OCI-LY1 (cell line): ENCODE results near the gene EOMES.

ENCODE experiments used
- H2AFZ ChIP-seq: fragments of 200-600 bp; sonication (generic), shearing (Covaris generic); 2 replicates; pipeline ENCODE4 v1.6.0; 2014; ENCODE audit warnings: antibody characterized with exemption, mild to moderate bottlenecking, low read length
- H3F3A ChIP-seq: fragments of 200-600 bp; sonication (generic), shearing (Covaris generic); 2 replicates; pipeline ENCODE4 v1.6.0; 2014; ENCODE audit warnings: mild to moderate bottlenecking, antibody characterized with exemption, low read length, moderate library complexity; ENCODE audit not compliant: insufficient read depth
- H3K27ac ChIP-seq: fragments of 200-600 bp; sonication (generic); 2 replicates; pipeline ENCODE4 v1.5.1; 2014; ENCODE audit warnings: low read length, mixed run types, mild to moderate bottlenecking, low read depth; ENCODE audit not compliant: poor library complexity, severe bottlenecking
- H3K27me3 ChIP-seq: fragments of 200-600 bp; sonication (generic); 2 replicates; pipeline ENCODE4 v1.6.0; 2014; ENCODE audit warnings: antibody characterized with exemption, mild to moderate bottlenecking, low read length, moderate library complexity; ENCODE audit not compliant: insufficient read depth
- H3K36me3 ChIP-seq: fragments of 200-600 bp; sonication (generic); 2 replicates; pipeline ENCODE4 v1.6.1; 2014; ENCODE audit warnings: mild to moderate bottlenecking, antibody characterized with exemption, low read length, moderate library complexity, mixed read lengths; ENCODE audit not compliant: insufficient read depth
- H3K4me1 ChIP-seq: fragments of 200-600 bp; sonication (generic); 2 replicates; pipeline ENCODE4 v1.5.1; 2014; ENCODE audit warnings: mild to moderate bottlenecking, low read length, moderate library complexity; ENCODE audit not compliant: insufficient read depth, severe bottlenecking
- H3K4me2 ChIP-seq: fragments of 200-600 bp; sonication (generic), shearing (Covaris generic); 2 replicates; pipeline ENCODE4 v1.6.1; 2014; ENCODE audit warnings: low read length
- H3K4me3 ChIP-seq: fragments of 200-600 bp; sonication (generic); 2 replicates; pipeline ENCODE4 v1.5.1; 2014; ENCODE audit warnings: low read length, low read depth, mild to moderate bottlenecking, mixed read lengths; ENCODE audit not compliant: poor library complexity, severe bottlenecking
- H3K79me2 ChIP-seq: fragments of 200-600 bp; shearing (Covaris generic); 2 replicates; pipeline ENCODE4 v1.6.1; 2016; ENCODE audit warnings: mixed run types, low read length, mixed read lengths; ENCODE audit not compliant: insufficient read depth
- H3K9ac ChIP-seq: fragments of 200-600 bp; sonication (generic), shearing (Covaris generic); 2 replicates; pipeline ENCODE4 v1.6.1; 2014; ENCODE audit warnings: mild to moderate bottlenecking, low read length, mixed read lengths
- H3K9me2 ChIP-seq: fragments of 200-600 bp; sonication (generic), shearing (Covaris generic); 2 replicates; pipeline ENCODE4 v1.6.1; 2014; ENCODE audit warnings: low read depth, mild to moderate bottlenecking, low read length, mixed read lengths
- H3K9me3 ChIP-seq: fragments of 200-600 bp; shearing (Covaris generic); 2 replicates; pipeline ENCODE4 v1.6.1; 2014; ENCODE audit warnings: low read length, mixed read lengths
- H4K20me1 ChIP-seq: fragments of 200-600 bp; sonication (generic), shearing (Covaris generic); 2 replicates; pipeline ENCODE4 v1.6.0; 2016; ENCODE audit warnings: mild to moderate bottlenecking, low read length; ENCODE audit not compliant: insufficient read depth
- EZH2 ChIP-seq: fragments of 200-600 bp; sonication (generic), shearing (Covaris generic); IDR thresholded peaks from 2 replicates; pipeline ENCODE4 v1.8.0; 2017; ENCODE audit warnings: borderline replicate concordance, mixed run types, mild to moderate bottlenecking, antibody characterized with exemption, low read length, moderate library complexity, mixed read lengths
- TF ChIP-seq, protein P1 (sequence below): fragments of 200-600 bp; sonication (generic), shearing (Covaris generic); IDR thresholded peaks from 2 replicates; pipeline ENCODE4 v1.5.1; 2017; ENCODE audit warnings: mild to moderate bottlenecking, antibody characterized with exemption, low read length, moderate library complexity, mixed read lengths

The EOMES gene

DNA sequence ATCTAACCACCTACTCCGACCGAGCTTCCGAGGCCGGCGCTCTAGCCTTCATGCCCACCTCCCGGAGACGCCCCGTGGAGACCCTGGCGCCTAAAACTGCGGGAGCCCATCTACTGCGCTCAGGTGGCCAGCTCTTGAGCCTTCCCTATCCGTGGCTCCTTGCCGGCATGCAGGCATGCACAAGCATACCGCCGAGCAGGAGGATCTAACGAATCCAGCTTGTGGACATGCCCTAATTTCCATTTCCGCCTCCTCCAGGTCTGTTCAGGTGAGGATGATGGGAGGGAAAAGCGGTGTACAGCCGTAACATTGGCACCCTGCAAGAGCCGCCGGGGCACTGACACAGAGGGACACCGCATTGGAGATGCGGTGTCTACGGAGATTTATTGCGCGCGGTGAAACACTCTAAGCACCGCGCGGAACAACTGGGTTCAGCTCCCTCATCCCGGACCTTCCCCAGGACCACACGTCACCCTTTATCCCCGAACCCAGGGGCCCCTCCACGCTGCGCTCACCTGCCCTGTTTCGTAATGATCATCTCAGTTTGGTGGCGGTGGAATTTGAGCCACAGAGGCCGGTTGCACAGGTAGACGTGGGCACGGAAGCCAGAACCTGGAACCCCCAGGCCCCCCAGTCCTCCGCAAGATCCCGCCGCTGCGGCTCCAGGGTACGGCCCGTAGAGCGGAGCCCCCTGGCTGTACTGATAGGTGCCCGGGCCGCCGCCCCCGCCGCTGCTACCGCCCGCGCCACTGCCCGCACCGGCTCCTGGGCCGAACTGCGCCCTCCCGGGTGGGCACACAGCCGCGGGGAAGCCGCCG, 1.0 kb downstream of the EOMES start:
- Histone ChIP-seq H3K27ac (no peak overlapping the region), H3K4me2 (peak overlapping the region; percentile 65), H3K79me2 (no peaks in the 10 kb centered on the region), H3K4me1 (no peaks in the 10 kb centered on the region), H4K20me1 (no peaks in the 10 kb centered on the region), H3K9ac (no peak overlapping the region), H3K27me3 (no peaks in the 10 kb centered on the region), H2AFZ (no peak overlapping the region), H3K4me3 (peak overlapping the region; percentile 58), H3K9me3 (no peaks in the 10 kb centered on the region), H3K9me2 (no peaks in the 10 kb centered on the region), H3K36me3 (no peaks in the 10 kb centered on the region), H3F3A (no peaks in the 10 kb centered on the region)
- TF ChIP-seq, protein P1, sequence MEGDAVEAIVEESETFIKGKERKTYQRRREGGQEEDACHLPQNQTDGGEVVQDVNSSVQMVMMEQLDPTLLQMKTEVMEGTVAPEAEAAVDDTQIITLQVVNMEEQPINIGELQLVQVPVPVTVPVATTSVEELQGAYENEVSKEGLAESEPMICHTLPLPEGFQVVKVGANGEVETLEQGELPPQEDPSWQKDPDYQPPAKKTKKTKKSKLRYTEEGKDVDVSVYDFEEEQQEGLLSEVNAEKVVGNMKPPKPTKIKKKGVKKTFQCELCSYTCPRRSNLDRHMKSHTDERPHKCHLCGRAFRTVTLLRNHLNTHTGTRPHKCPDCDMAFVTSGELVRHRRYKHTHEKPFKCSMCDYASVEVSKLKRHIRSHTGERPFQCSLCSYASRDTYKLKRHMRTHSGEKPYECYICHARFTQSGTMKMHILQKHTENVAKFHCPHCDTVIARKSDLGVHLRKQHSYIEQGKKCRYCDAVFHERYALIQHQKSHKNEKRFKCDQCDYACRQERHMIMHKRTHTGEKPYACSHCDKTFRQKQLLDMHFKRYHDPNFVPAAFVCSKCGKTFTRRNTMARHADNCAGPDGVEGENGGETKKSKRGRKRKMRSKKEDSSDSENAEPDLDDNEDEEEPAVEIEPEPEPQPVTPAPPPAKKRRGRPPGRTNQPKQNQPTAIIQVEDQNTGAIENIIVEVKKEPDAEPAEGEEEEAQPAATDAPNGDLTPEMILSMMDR: no peak
- no peak for TF ChIP-seq EZH2

DNA sequence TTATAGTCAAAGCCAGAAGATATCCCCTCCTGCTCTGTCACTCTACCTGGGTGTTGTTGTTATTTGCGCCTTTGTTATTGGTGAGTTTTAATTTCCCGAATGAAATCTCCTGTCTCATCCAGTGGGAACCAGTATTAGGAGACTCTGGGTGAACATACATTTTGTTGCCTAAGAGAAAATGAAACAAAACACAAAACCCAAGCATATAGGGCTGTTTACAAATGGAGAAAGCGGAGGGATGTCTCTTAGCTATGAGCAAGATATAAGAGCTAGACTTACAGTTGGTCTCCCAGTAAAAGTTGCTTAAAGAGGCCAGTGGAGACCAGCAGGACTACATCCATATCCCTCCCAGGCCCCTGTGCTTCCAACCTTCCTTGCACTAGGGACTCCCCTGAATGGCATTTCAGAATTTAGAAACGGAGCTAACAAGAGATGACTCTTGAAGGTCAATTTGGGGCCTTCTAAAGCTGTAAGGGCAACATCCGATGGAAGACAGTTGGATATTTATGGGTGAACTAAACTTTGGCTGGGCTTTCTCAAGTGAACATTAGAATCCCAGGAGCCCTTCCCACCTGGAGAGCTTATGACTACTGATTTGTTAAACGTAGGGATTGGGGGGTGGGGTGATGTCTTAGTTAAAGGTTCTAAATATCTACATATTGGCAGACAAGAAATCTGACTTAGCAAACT, 2.7 kb downstream of the EOMES start:
- H3K79me2 ChIP-seq: no peaks in the 10 kb centered on the region
- TF ChIP-seq, protein P1: no peak
- no peak for TF ChIP-seq EZH2
- H3K4me2 ChIP-seq: no peak overlapping the region
- no peaks in the 10 kb centered on the region for H3K9me3 ChIP-seq
- no peak overlapping the region for H3K27ac ChIP-seq
- no peaks in the 10 kb centered on the region for H3K36me3 ChIP-seq
- no peak overlapping the region for H3K9ac ChIP-seq
- H3K27me3 ChIP-seq: no peaks in the 10 kb centered on the region
- H3F3A ChIP-seq: no peaks in the 10 kb centered on the region
- H4K20me1 ChIP-seq: no peaks in the 10 kb centered on the region
- no peaks in the 10 kb centered on the region for H3K9me2 ChIP-seq
- H3K4me1 ChIP-seq: no peaks in the 10 kb centered on the region
- no peak overlapping the region for H3K4me3 ChIP-seq
- H2AFZ ChIP-seq: no peak overlapping the region

DNA sequence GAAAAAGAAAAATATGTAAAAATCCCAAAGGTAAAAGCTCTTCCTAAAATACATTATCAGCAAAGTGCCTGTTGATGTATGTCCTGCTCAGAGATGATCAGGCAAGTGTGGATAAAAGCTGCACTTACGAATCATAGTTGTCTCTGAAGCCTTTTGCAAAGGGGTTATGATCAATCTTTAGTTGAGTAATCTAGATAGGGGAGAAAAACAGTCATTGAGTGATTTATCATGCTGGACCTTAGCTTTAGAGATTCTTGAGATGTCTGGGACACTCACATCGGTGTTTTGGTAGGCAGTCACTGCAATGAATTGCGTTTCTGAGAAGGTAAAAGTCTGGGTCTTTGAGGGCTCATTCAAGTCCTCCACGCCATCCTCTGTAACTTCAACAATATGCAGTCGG, 3.7 kb downstream of the EOMES start:
- Histone ChIP-seq H3K9ac (no peak overlapping the region), H4K20me1 (no peaks in the 10 kb centered on the region), H3K4me1 (no peaks in the 10 kb centered on the region), H3F3A (no peaks in the 10 kb centered on the region), H3K27ac (no peak overlapping the region), H3K9me2 (no peaks in the 10 kb centered on the region), H2AFZ (no peak overlapping the region), H3K4me2 (no peak overlapping the region), H3K9me3 (no peaks in the 10 kb centered on the region), H3K36me3 (no peaks in the 10 kb centered on the region), H3K79me2 (no peaks in the 10 kb centered on the region), H3K27me3 (no peaks in the 10 kb centered on the region), H3K4me3 (no peak overlapping the region)
- no peak for TF ChIP-seq EZH2
- TF ChIP-seq, protein P1: no peak
